Measurements from ENCODE around the gene ABCG8.

The ABCG8 gene

DNA sequence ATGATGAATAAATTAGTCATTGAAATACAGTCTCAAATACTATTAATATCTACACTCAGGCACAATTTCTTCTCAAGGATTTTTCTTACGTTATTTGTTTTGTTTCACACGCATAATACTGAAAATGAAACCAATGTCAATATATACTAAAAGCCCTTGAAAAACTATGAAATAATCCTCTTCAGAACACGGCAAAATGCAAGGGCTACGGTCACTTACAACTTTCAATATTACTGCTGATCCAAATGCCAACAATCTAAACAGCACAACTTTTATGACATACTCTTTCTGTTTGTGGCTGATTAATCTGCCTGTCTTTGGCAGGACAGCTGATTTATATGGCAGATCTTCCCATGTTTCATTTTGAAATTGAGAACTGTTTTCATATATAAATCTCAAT lies 88.7 kb downstream of the ABCG8 start:
- no peak for DNase-seq

- no peak for DNase-seq
Observed at GRCh38 chr2:43931293-43931692, 92.5 kb downstream of the ABCG8 start.
